T-helper 1 cell (primary cell): ENCODE measurements around the gene TIE1.
A peak's percentile ranks its signal among the peaks of the same experiment; 100 is the strongest.

Experiments
- DNase-seq, 5 donors: peaks; one replicate each; pipeline ENCODE4 v3.0.0-alpha.2; 2012 to 2020

TIE1 gene

DNA sequence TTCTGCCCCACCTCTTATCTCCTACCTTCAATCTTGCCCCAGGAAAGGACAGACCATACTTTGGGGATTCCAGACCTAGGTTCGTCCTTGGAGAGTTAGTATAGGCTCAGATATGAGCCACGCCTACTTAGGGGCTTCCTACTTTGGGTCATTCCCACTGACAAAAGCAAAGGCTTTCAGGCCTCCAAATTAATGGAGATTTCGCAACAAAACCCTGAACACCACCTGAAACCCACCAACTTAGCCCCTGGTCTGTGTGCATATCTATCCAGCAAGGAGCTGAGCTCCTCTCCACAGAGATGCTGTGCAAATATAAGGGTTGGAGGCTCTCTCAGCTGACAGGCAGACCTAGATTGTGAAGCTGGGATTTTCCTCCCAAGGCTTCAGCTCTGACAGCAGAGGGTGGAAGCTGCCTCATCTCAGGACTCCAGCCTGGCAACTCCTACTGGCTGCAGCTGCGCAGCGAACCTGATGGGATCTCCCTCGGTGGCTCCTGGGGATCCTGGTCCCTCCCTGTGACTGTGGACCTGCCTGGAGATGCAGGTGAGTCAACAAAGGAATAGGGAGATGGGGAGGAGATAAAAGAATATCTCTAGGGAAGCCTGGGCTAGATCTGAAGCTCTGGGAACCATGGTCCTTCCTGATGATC, 38.9 kb downstream of the TIE1 start:
- no peak for DNase-seq

DNA sequence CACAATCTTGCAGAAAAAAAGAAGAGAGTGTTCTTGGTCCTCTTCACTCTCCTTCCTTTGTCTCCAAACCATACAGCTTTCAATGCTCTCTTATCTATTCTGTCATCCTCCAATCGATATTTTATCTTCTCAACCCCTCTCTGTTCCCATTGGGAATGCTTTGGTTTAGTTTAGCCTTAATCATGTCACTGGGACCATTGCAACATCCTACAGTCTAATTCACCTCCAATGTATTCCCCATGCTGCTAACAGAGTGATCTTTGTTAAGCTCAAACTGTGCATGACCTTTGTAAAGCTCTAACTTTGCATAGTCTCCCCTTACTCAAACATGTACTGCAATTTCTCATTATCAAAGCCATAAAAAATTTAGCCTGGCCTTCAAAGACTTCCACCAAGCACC, 39.8 kb downstream of the TIE1 start:
- no peak for DNase-seq

- no peak for DNase-seq
Observed at GRCh38 chr1:43344267-43344850, 43.6 kb downstream of the TIE1 start.

GRCh38 chr1:43345120-43345519, 44.3 kb downstream of the TIE1 start:
- DNase-seq, result no peak

GRCh38 chr1:43346636-43347035, 45.9 kb downstream of the TIE1 start:
- DNase-seq, result no peak

- DNase-seq, result no peak
Observed at GRCh38 chr1:43348343-43348808, 47.6 kb downstream of the TIE1 start.

DNA sequence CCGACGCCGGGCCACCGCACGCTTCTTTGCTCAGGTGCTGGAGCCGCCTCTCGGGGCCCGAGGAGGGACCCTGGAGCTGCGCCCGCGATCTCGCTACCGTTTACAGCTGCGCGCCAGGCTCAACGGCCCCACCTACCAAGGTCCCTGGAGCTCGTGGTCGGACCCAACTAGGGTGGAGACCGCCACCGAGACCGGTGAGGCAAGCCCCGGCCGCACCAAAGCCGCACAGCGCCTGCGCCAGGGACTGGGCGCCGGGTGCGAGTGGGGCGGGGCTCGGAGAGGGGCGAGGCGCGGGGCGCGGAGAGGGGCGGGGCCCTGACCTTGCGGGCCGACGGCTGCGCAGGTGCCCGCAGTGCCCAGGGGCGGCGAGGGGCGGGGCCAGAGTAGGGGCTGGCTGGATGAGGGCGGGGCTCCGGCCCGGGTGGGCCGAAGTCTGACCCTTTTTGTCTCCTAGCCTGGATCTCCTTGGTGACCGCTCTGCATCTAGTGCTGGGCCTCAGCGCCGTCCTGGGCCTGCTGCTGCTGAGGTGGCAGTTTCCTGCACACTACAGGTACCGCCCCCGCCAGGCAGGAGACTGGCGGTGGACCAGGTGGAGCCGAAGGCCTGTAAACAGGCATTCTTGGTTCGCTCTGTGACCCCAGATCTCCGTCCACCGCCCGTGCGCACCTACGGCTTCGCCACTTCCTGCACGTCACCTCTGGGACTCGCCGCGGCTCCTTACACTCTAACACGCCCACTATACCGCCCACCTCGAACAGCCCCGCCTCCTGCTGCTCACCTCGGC, 48.2 kb downstream of the TIE1 start:
- peak; percentile 37 to 71 (median 61) for DNase-seq

DNA sequence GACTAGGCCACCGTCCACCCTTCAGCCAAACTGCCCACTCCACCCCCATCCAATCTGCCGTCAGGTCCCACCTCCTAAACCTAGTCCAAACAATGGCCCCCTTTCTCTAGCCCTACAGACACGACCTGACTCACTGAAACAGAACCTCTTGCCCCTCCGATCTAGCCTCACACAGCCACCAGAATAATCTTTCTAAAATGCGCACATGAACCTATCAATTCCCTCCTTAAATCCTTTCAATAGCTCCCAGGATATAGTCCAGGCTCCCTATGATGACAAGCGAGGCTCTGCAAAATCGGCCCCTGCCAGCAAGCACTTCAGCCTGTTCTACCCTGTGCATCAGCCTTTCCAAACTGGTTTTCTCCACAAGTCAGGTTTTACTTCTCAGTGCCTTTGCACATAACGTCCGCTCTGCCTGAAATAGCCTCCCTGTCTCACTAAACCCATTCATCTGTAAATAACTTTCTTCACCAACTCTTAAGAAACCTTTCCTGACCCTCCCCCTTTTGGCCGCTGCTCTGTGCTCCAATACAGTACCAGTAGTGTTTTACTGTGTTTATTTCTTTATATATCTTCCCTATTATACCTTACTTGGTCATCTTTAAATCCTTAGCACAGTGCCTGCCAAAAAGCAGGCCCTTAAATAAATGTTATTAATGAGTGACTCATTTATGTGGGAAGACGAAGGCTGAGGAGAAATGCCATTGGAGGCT, 49.0 kb downstream of the TIE1 start:
- DNase-seq, result no peak

DNA sequence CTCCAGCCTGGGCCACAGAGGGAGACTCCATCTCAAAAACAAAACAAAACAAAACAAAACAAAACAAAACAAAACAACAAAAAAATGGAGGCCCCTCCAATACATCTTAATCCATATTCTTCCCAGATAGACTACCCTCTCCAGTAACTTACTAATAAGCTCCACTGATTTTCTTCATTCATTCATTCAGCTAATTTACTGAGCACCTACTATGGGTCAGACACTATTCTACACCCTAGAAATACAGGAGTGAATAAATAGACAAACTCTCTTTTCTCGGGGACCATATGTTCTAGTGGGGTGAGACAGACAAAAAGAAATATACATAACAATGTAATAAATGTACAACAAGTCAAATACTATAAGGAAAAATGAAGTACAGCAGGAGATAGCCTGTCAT, 50.2 kb downstream of the TIE1 start:
- DNase-seq, result no peak

- DNase-seq, result no peak
Observed at GRCh38 chr1:43351421-43352350, 50.9 kb downstream of the TIE1 start.

- DNase-seq, result no peak
Observed at GRCh38 chr1:43352351-43352705, 51.5 kb downstream of the TIE1 start.

GRCh38 chr1:43352881-43353280, 52.1 kb downstream of the TIE1 start:
- DNase-seq, result no peak

GRCh38 chr1:43354471-43354870, 53.7 kb downstream of the TIE1 start:
- no peak for DNase-seq

- DNase-seq, result no peak
Observed at GRCh38 chr1:43354936-43355335, 54.2 kb downstream of the TIE1 start.

DNA sequence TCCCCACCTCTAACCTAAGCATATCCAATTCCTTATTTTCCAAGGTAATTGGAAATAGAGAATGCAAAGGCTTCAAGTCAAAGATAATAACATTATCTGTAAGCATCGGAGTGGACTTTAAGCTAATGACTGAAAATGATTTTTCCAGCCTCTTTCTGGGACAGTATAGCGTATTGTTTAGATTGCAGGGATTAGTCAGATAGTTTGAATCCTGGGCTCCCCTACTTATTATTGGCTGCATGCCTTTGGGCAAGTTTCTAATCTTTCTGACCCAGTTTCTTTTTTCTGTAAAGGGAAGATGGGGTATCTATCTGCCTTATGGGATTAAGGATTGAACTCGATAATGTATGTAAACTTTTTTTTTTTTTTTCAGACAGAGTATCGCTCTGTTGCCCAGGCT, 56.5 kb downstream of the TIE1 start:
- DNase-seq, result no peak

DNA sequence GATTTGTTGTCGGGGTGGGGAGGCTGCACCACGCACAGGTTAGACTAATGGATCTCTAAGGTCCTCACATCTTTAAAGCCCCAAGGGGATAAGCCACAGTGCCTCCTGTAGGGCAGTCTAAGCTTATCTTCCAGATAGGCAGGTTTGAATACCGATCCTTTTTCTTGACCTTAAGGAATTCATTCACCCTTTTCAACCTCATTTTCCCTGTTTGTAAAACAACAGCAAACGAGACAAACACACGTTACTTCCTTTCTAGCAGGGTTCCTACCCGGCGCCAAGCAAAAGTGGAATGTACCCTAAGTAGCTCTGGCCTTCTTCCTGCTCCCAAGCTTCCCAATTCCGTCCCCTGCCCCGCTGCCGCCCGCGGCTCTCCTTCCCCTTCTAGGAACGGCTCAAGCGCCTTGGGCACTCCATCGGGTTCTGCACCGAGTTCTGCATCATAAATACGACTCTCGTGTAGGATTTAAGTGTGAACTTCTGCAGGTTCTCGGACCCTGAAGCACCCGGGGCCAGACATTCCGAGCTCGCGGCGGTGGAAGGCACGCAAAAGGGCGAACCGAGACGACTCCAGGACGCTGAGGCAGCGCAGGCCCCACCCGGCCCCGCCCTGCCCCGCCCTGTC, 57.5 kb downstream of the TIE1 start:
- DNase-seq, result peak in 1 of 5 donors; percentile 26

- DNase-seq, result peak; percentile 90 to 97 (median 95)
Observed at GRCh38 chr1:43358746-43359693, 58.2 kb downstream of the TIE1 start, which contains the start of gene CDC20. Gene CDC20 (plus strand): TSS chr1:43358981. CDS start chr1:43359216, 235 bp downstream.

DNA sequence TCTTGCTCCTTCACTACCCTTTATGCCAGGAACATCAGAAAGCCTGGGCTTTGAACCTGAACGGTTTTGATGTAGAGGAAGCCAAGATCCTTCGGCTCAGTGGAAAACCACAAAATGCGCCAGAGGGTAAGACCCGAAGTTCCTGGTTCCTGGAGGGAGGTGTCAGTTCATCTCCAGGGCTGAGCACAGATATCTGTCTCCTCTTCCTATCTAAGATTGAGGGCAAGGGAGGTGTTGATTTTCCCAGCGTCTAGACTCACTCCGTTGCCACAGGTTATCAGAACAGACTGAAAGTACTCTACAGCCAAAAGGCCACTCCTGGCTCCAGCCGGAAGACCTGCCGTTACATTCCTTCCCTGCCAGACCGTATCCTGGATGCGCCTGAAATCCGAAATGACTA, 58.9 kb downstream of the TIE1 start:
- DNase-seq, result no peak

DNA sequence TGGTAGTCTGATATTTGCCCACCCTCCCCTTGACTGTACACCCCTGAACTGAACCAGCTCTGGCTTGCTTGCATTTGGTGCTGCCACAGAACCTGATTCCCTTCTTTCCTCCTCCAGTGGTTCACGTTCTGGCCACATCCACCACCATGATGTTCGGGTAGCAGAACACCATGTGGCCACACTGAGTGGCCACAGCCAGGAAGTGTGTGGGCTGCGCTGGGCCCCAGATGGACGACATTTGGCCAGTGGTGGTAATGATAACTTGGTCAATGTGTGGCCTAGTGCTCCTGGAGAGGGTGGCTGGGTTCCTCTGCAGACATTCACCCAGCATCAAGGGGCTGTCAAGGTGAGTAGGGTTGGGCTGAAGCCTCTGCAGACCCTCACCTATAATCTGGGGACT, 59.8 kb downstream of the TIE1 start:
- no peak for DNase-seq

DNA sequence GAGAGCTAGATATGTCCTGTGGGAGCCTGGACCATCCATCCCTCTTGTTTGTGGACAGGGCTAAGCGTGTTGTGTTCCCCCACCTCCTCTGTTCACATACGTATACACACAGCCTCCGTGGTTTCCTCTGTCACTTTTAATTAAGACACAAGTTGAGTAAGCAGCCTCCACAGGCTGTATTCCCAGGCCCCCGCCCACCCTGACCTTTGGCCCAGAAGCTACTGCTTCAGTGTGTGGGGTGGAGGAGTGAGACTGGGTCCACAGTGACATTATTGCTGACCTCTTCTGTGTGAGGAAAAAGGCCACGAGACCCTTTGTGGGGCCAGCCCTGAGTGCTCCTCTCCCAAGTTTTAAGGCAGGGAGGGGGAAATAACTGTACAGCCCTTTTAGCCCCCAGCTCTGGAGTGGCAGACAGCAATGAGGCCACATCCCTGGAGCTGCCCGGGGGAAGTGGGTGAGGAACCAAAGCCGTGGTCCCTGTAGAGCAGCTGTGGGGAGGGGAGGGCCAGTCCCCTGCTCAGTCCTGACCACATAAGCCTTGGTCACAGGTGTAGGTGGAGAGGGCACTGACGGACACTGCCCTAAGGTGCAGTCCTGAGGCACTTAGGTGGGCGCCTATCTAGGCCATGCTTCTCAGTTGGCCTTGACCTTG, 62.6 kb downstream of the TIE1 start:
- DNase-seq, result no peak
